A172 (cell line): ENCODE data around the gene ZNF423. TPM values are rescaled to one million over a fixed set of nuclear protein-coding genes. Genes with fewer than 3 reads are reported as not detected.

Experiments used
- DNase-seq: peaks from one replicate; pipeline ENCODE4 v3.0.0-alpha.2; 2015; ENCODE audit warnings: low spot score
- total RNA-seq: library from RNA; depleted of rRNA; stranded (reverse); fragments of >200 nt; shearing (Covaris generic); gene quantifications from 2 replicates; pipeline ENCODE4 v1.2.3, GENCODE V29; 2014

ZNF423 gene
- total RNA-seq, 1 experiment from 2014 or later: not detected

DNA sequence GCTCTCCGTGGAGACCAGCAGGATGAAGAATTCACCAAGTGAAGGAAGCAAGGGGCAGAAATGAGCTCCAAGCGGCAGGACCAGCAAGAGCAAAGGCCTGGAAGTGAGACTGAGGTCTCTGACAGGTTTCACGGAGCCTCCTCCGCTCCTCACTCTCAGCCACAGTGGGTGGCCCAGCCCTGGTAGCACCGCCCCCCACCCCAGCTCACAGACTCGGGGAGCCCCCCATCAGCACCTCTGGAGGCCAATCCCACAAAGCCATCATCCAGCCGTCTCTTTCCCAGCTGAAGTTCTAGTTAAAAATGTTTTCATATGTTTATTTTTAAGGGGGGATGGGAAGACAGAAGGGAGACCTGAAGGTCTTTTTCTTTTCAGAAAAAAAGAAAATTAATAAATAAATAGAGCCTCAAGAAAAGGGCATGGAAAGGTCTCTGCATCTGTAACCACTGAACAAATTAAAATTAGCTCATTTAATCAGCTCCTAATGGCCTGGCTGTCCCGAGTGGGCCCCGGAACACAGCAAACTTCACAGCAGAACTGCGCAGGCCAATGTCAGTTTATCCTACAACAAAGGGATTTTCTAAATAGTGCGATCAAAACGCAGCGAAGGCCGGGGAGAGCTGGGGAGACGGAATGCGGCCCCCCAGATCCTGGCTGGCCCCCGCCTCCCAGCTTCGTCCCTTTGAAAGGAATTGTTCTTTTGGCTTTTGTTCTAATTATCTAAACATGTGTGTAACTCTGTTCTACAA is 190.3 kb downstream of the ZNF423 start:
- no peak for DNase-seq

DNA sequence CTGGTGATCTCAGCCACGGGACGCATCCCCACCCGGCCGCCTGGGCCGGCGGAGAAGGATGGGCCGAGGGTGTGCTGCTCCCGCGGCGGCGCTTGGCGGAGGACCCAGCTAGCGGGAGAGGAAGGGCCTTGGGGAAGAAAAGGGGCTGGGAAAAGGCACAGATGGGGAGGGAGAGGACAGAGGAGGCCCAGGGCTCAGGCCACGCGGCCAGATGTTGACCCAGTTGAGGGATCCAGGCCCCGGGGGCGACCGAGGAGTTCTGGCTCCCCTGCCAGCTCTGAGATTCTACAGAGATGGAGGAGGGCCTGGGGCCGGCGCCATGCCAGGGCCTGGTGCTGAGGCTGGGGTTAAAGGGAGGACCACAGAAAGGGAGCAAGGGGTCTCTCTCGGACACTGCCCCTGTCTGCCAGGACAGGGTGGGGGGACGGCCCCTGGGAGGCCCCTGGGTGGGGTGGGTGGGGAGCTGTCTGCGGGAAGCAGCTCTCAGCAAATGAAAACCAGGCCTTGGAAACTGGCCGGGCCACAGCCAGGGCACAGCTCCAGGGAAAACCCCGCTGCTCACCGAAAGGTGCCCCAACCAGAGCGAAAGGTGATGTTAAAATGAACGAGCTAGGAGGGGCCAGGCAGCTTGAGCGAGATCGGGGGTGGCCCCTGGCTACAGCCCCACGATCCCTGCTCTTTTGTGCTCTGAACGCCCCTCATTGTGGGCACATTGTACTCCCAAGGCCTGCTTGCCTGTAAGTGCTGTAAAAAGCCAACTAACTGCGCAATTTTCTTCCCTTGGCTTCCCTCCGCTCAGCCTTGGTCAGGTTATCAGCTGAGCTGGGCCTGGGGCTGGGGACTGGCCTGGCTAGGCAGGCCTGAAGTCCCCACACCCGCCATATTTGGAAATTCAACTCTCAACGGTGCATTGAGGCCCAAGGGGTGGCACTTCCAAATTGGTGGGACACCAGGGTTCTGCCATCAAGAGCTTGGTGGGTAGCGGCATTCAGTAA is 191.4 kb downstream of the ZNF423 start:
- DNase-seq: no peak

DNA sequence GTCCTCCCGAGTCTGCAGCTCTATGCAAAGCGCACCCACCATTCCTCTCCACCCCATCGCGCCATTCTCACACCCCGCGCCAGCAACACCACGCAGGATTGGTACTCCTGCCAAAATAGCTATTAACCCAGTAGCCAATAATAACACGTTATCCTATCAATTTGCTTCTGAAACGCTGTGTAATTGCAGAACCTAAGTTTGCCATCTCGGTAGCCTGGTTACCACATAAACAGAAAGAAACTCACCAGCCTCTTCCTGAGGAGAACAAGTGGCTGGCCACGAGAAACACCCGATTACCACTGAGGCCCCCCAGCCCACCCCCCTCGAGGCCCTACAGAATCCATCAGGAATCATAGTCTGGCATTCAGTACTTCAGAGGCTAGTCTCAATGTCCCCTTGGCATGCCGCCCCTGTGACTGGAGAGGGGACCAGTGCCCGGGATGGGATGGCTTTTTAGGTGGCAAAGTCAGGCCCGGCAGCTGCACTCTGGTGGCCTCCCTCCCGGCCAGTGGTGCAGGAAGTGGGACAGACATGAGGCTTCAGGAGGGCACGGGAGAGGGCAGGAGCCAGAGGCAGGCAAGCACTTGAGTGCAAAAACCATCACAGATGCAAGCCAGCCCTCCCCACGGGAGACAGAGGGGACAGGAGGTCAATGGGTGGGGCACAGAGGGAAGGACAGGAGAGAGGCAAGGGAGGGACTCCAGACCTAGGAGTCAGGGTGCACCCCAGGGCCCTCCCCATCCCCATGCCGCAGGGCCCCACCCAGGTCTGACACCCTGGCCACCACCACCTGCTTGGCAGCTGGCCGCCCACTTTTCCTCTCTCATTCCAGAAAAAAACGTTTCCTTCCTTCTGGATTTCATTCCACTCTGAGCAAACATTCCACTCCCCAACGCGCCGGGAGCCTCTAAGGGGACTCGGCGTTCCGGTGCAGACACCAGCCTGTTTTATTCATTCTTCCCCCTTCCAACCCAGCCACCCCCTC is 192.5 kb downstream of the ZNF423 start:
- DNase-seq: no peak

DNA sequence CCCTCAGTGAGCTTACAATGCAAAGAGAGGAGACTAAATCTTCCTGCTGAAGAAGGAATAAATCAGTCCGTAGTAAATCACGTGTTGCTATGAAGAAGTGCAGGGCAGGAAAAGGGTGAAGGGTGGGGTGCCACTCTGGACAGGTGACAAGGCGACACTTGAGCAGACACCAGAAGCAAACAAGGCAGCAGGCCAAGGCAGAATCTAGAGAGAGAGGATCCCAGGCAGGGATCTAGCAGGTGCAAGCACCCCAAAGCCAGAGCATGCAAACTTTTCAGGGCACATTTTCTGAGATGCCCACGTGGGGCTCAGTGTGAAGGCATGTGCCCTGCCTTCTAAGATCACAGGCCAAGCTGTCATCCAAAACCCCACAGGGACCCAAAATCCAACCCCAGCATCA is 193.3 kb downstream of the ZNF423 start:
- DNase-seq: no peak

DNA sequence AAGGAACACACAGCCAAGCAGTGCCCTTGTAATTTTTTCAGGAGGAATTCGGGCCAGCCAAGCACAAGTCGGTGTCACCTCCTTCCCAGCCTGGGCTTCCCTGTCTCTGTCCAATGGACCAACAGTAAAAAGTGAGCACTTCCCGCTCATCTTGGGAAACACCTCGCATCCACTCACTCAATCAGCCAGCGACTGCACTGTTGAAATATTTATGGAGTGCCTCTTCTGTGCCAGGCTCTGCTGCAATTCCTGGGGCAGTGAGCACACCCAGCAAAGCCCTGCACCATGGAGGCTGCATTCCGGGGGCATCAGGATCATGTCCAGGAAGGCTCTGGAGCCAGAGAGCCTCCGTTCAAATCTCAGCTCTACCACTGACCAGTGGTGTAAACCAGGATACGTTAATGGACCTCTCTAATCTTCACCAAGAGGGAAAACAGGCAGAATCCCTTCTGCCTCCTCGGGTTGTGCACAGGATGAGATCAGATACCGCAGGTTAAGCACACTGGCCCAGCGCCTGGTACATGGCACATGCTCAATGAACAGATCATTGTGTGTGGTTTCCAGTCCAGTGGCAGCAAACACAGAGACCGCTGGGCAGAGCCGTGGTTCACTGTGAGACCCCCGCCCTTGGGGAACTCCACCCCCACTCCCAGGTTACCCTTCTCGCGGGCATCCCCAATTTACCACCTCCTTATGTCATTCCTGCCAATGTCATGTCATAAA is 194.3 kb downstream of the ZNF423 start:
- no peak for DNase-seq

DNA sequence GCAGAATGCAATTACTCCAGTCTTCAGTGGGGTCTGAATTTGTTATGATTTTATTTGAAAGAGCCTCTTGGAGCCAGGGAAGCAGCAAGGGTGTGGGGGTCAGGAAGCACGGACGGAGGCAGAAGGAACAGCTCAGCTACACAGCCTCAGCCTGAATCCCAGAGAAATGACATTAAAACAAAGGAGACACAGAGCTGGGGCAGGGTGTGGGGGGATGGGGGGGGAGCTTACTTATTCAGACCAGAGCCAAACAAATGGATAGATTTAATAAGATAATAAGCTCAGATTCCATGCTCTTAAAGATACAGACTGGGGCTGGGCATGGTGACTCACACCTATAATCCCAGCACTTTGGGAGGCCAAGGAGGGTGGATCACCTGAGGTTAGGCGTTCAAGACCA is 195.3 kb downstream of the ZNF423 start:
- DNase-seq: no peak

DNA sequence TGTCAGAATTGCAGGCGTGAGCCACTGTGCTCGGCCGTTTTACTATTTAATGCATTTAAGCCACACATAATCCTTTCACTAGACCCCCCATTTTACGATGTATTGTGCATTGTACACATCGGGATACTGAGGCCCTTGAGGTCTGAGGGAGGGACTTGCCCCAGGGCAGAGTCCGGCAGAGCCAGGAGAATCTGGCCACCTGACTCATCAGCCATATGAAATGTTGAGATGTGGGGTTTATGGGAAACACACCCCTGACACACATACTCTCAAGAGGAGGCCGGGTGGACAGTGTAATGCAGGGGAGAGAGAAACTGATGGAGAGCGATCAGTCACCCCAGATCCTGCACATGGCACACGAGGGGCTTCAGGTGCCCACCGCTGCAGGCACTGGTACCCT is 196.6 kb downstream of the ZNF423 start:
- no peak for DNase-seq

DNA sequence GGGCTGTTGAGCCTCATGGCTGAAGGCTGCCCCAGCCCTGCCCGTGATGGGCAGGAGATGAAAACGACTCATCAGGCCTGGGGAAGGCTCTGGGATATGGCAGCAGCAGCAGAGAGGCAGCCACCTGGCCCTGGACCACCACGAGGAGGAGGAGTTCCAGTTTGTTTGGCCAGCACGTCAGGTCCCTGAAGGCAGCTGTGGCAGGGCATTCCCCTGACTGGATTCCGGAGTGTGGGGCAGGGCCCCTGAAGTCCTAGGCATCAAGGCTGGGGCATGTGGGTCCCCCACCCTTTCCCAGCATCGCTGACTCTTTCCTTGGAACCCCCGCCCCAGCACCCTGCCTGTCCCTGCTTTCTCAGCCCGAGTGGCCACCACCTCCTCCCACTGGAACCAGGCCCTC is 197.4 kb downstream of the ZNF423 start:
- peak; percentile 7 for DNase-seq

DNA sequence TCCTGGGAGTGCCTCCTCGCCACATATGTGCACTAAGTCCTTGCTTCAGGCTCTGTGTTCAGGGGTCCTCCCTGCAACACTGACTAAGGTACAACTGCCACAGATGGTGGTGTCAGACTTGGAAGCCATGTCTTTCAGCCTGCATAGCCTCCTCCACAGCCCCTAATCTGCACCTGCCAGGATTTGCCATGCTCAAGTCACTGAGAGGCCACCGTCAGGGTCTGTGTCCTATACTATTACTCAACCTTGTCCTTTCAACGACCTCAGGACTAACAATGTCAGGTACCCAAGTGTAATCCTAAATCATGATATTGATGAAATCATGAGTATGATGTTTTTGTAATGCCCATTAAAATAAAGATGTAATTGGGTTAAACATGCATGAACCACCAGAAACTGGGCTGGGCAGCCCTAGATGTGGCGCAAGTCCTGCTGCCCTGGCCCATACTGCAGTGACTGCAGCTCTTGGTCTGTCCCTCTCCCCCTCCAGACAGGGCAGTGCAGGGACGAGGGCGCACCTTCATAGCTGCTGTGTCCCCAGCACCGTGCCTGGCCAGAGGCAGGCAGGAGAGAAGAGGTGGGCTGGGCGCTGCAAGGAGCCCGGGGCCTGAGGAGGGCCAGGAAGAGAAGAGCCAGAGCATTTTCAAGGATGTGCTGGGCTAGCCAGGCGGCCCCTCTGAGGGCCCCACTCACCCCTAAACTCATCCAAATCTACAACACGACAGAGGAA is 198.0 kb downstream of the ZNF423 start:
- no peak for DNase-seq

DNA sequence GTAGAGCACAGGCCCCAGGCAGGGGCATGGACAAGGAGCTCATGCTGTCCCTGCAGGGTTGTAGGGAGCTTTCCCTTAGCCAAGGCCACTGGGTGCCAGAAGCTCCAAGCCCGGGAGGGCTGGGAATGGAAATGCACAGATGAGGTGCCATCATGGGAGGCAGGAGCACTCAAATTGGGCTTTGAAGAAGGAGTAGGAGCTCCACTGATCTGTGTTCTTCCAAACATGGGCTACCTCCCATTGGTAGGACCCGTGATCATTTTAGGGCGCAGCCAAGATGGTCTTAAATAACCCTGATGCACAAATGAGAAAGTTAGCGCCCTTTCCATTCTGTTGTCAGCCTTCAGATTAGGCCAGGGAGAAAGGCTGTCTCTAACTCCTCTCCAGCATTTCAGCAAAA is 201.5 kb downstream of the ZNF423 start:
- no peak for DNase-seq

DNA sequence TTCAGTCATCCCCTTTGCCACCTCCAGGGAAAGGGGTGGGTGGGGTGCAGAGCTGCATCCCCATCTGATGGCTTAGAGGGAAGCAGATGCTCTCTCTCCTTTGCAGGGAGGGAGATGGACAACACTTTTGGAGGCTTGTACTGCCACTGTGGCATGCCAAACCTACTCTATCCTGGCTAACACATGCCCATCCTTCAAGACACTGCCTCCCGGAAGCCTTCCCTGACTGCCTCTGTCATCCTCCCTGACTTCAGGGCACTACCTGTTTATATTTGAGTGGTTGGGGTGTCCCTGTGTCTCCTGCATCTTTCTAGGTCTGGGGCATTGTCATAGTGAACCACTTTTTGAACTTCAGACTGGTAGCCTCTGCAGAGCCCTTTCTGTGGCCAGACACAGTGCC is 202.3 kb downstream of the ZNF423 start:
- no peak for DNase-seq

DNA sequence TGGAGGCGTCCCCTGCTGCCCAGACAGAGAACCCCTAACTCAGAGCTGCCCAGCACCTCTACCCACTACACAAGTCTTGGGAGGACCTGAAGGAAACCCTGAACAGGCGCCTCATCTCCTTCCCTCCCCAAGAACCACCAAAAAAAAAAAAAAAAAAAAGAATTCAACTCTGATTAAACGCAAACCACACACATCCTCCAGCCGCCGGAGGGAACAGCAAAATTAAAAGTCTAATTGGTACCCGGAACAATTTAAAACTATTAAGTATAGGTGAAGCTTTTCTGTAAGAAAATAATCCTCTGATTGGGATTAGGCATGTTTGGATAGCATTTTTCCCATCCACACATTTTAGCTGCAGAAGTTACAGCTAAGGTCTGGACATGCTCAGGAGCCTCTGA is 202.7 kb downstream of the ZNF423 start:
- no peak for DNase-seq

DNA sequence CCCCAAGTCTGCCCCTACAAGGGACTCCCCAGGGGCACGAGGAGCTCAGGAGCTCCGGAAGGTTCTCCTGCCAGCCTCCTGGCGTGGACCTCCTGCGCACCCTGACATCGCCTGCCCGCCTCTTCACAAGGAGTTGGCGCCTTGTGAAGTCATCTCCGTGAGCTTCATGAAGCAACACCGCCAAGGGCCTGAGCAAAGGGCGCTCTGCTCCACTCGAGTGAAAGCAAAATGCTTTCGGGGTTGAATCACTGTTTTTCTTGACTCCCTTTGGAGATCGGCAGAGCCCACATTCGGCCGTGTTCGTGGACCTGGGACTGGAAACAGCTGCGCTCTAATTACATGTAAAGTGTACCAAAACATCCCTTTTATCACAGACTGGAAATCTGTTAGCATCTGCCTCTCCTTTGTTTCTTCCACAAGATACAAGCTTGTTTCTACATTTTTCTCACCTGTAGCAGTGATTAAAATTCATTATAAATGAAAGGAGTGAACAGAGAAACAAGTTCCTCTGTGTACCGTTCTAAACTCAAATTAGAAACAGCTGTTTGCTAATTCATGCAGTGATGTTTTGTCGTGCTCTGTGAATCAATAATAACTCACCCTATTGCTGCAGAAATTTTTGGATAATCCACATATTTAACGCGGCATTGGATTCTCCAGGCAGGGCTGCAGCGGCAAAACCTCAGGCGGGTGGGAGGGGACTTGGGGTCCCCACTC is 203.3 kb downstream of the ZNF423 start:
- DNase-seq: no peak

DNA sequence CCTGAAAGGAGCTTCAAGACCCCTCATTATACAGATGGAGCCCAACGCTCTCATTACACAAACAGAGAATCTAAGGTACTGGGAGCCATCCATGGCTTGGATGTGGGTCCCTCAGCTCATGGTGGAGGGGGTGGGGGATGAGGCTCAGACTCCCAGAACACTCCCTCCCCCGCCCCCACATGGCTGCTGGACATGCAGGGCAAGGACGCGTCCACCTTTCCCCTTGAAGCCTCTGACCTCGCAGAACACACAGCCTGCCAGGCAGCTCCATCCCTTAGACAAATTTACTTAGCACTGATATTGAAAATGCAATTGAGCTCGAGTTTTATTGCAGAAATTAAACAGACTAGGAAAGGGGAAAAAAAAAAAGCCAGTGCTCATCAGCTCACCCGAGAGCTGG is 203.9 kb downstream of the ZNF423 start:
- DNase-seq: no peak

DNA sequence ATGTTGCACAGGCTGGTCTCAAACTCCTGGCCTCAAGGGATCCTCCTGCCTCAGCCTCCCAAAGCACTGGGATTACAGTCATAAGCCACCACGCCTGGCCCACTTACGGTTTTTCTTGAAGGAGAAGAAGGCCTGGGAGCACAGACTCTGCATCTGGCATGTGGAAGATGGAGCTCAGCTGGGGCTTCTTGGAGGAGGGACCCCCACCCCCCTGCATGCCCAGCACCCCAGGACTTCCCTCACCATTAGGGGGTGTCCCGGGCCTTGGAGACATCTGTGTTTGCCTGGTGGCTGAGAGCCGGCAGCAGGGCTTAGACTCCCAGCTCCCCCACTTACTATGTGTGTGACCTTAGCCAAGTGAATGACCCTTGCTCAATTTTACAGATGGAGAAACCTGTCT is 204.7 kb downstream of the ZNF423 start:
- DNase-seq: no peak

DNA sequence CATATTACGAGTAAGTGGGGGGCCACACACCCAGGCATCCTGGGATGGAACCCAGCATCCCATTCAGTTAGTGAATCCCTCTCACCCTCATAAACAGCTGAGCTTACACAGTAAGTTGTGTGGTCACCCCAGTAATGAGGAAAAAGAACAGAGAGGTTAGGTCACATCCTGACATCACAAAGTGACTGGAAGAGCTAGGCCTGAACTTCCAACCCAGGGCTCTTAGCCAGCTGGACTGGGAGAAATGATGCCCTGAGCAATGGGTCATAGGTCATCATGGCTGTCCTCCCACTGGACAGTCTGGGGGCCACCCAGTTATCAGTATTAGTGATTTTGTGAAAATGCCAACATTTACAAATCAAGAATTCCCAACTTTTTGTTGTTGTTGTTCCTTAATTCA is 205.3 kb downstream of the ZNF423 start:
- no peak for DNase-seq

DNA sequence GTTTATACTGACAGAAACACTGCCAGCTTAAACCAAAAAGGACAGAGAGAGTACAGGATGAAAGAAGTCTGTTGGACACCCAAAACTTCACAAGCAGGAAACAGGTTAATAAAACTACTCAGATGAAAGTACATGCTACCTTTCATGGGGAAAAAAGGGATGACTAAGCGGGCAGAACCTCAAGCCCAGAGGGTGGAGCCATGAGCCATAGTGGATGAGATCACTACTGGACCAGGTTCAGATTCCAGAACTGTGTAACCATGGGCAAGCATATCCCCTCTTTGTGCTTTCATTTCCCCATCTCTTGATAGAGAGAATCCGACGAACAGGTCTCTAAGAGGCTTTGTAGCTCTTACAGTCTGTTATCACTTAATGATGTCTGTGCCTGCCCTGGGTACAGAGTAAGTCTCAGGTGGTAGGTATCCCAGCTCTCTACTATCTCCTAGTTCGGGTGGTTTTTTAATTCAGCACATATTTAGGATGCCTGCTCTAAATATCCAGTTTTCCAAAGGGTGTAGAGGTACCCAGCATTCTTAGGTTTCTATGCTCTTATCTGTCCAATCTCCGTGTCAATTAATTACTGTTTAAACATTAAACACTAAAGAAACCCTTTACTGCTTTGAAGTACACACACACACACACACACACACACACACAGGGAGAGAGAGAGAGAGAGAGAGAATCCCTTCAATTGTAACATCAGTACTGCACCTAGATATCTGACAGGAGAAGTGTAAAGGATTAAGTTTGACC is 206.7 kb downstream of the ZNF423 start:
- DNase-seq: peak; percentile 52

DNA sequence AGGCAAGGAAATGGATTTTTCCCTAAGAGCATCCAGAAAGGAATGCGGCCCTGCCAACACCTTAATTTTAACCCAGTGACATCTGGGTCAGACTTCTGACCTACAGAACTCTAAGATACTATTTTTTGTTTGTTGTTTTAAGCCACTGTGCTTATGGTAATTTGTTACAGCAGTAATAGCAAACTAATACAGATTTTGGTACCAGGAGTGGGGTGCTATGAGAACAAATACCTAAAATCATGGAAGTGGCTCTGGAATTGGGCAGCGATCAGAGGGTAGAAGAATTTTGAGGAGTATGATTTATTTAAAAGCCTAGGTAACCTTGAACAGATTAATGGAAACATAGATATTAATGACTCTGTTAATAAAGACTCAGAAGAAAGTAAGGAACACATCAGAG is 208.2 kb downstream of the ZNF423 start:
- no peak for DNase-seq

DNA sequence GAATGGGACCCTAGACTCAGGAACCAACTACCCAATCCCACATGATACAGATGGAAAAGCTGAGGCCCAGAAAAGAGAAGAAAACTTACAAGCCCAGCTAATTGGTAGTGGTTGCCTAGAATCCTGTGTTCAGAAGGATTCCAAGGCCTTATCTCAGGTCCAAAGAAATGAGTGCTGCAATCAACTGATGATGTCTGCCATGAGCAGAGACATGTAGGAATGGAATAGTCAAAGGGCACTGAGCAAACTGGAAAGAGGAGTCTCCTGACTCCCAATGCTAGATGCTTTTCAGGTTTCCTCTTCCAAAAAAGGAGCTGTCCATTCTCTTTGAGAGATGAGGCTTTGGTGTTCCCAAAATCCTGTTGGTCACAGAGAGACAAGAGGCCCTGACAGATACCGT is 210.6 kb downstream of the ZNF423 start:
- DNase-seq: no peak
